ENCODE measurements around the gene ELAVL2. TPM values are rescaled to one million over a fixed set of nuclear protein-coding genes. Genes with fewer than 3 reads are reported as not detected.
"Not testable (repeated sequence)": the region's sequence is repeated elsewhere in the genome, so short reads cannot be mapped to it uniquely, and the experiment has no call there.

Gene ELAVL2
- total RNA-seq, 1 donor from 2014 or later: not detected

- DNase-seq (ENCODE audit: low spot score); H3K4me1 Mint-ChIP-seq (ENCODE audit: low read depth); H3K36me3 Mint-ChIP-seq (ENCODE audit: low read depth); H3K9me3 Mint-ChIP-seq; H3K27ac Mint-ChIP-seq; H3K27me3 Mint-ChIP-seq (ENCODE audit: insufficient read depth); intact Hi-C loops (cut with micrococcal nuclease); H3K4me3 Mint-ChIP-seq: not testable (repeated sequence)
Measured at GRCh38 chr9:23723048-23723447, 103.0 kb downstream of the ELAVL2 start.

DNA sequence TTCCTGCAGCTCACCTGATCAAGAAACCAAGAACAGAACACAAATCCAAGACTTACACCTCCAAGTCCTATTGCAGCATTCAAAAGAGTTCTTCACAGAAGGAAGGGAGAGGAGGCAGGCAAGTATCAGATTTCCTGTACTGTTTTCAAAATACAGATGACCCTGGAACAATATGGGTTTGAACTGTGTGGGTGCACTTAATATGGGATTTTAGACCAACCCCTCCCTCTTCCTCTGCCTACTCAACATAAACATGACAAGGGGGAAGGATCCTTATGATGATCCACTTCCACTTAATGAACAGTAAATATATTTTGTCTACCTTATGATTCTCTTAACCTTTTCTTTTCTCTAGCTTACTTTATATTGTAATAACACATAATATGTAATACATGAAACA lies 104.6 kb downstream of the ELAVL2 start:
- Mint-ChIP-seq H3K27ac (no peak overlapping the region), H3K36me3 (ENCODE audit: low read depth) (no peaks in the 10 kb centered on the region), H3K4me3 (no peak overlapping the region), H3K4me1 (ENCODE audit: low read depth) (no peaks in the 10 kb centered on the region), H3K27me3 (ENCODE audit: insufficient read depth) (no peaks in the 10 kb centered on the region), H3K9me3 (no peaks in the 10 kb centered on the region)
- intact Hi-C loops (cut with micrococcal nuclease): no loop called here
- no peak for DNase-seq (ENCODE audit: low spot score)

- H3K4me1 Mint-ChIP-seq (ENCODE audit: low read depth): no peaks in the 10 kb centered on the region
- no peak for DNase-seq (ENCODE audit: low spot score)
- no peaks in the 10 kb centered on the region for H3K36me3 Mint-ChIP-seq (ENCODE audit: low read depth)
- no peak overlapping the region for H3K27ac Mint-ChIP-seq
- no peaks in the 10 kb centered on the region for H3K9me3 Mint-ChIP-seq
- H3K27me3 Mint-ChIP-seq (ENCODE audit: insufficient read depth): no peaks in the 10 kb centered on the region
- no peak overlapping the region for H3K4me3 Mint-ChIP-seq
- intact Hi-C loops (cut with micrococcal nuclease): no loop called here
Measured at GRCh38 chr9:23717505-23717904, 108.5 kb downstream of the ELAVL2 start.

- Mint-ChIP-seq H3K27ac (no peak overlapping the region), H3K4me1 (ENCODE audit: low read depth) (no peaks in the 10 kb centered on the region), H3K36me3 (ENCODE audit: low read depth) (no peaks in the 10 kb centered on the region), H3K27me3 (ENCODE audit: insufficient read depth) (no peaks in the 10 kb centered on the region), H3K9me3 (peaks cover 3% of the 10 kb centered on the region), H3K4me3 (no peak overlapping the region)
- DNase-seq (ENCODE audit: low spot score): no peak
- intact Hi-C loops (cut with micrococcal nuclease): no loop called here
Measured at GRCh38 chr9:23707249-23707648, 118.8 kb downstream of the ELAVL2 start.

- Mint-ChIP-seq H3K36me3 (ENCODE audit: low read depth) (no peaks in the 10 kb centered on the region), H3K9me3 (no peaks in the 10 kb centered on the region), H3K4me1 (ENCODE audit: low read depth) (no peaks in the 10 kb centered on the region), H3K4me3 (no peak overlapping the region), H3K27ac (no peak overlapping the region), H3K27me3 (ENCODE audit: insufficient read depth) (no peaks in the 10 kb centered on the region)
- intact Hi-C loops (cut with micrococcal nuclease): no loop called here
- no peak for DNase-seq (ENCODE audit: low spot score)
Measured at GRCh38 chr9:23702311-23702922, 123.6 kb downstream of the ELAVL2 start.

DNA sequence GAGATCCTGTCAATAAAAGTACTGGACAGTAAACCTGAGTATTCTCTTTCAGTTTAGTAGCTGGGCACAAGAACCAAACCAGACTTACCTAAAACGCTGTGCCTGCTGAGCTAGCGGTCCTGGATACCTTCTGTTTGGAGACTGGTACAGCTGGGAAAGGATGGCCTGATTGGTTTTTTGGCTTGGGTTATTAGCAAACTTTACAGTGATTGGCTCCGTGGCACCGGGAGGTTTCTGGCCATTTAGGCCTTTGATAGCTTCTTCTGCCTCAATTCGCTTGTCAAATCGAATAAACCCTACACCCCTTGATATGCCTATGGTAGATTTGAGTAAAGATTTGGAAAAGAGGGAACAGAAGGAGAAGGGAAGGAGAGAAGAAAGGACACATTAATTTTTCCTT lies 124.7 kb downstream of the ELAVL2 start:
- Mint-ChIP-seq H3K27me3 (ENCODE audit: insufficient read depth) (no peaks in the 10 kb centered on the region), H3K4me1 (ENCODE audit: low read depth) (no peaks in the 10 kb centered on the region), H3K36me3 (ENCODE audit: low read depth) (no peaks in the 10 kb centered on the region), H3K27ac (no peak overlapping the region), H3K4me3 (no peak overlapping the region), H3K9me3 (no peaks in the 10 kb centered on the region)
- intact Hi-C loops (cut with micrococcal nuclease): no loop called here
- no peak for DNase-seq (ENCODE audit: low spot score)

DNA sequence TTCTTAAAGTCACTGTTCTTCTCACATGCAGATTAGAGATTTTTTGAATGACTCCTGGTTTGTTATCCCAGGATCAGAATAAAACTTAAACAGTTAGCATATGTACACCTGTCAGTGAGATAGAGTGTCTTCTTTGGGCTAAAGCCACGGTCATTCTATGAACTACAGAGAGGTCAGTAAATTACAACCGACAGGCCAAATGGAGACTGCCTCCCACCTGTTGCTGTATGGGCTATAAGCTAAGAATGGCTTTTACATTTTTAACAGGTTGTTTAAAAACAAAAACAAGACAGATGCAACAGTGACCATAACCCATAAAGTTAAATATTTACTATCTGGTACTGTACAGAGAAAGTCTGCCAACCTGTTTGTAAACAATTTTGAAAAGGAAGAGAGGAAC lies 125.7 kb downstream of the ELAVL2 start:
- H3K36me3 Mint-ChIP-seq (ENCODE audit: low read depth): no peaks in the 10 kb centered on the region
- no peak overlapping the region for H3K27ac Mint-ChIP-seq

DNA sequence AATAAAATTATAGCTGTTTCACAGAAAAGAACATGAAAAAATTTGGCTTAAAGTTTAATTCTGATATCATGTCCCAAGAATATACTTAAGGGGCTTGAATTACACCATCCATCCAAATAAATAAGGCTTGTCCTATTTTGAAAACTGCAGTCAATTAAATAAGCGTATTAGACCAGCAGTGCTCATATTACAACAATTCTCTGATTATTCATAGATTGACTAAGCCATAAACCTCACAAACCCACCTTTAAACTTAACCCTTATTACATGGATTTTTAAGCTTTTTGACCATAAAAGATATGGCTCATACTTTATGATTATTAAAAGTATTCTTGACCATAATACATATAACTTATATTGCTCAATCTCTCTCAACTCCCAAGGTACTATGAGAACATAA lies 127.9 kb downstream of the ELAVL2 start:
- intact Hi-C loops (cut with micrococcal nuclease): no loop called here
- H3K9me3 Mint-ChIP-seq: peaks cover 11% of the 10 kb centered on the region
- no peaks in the 10 kb centered on the region for H3K4me1 Mint-ChIP-seq (ENCODE audit: low read depth)
- no peak overlapping the region for H3K27ac Mint-ChIP-seq
- no peak overlapping the region for H3K4me3 Mint-ChIP-seq
- DNase-seq (ENCODE audit: low spot score): no peak
- H3K27me3 Mint-ChIP-seq (ENCODE audit: insufficient read depth): no peaks in the 10 kb centered on the region
- H3K36me3 Mint-ChIP-seq (ENCODE audit: low read depth): no peaks in the 10 kb centered on the region

More for the DNA sequence above, 125.7 kb downstream of the ELAVL2 start:
- DNase-seq (ENCODE audit: low spot score): no peak
- Mint-ChIP-seq H3K4me3 (no peak overlapping the region), H3K9me3 (peaks cover under 1% of the 10 kb centered on the region), H3K27me3 (ENCODE audit: insufficient read depth) (no peaks in the 10 kb centered on the region), H3K4me1 (ENCODE audit: low read depth) (no peaks in the 10 kb centered on the region)
- intact Hi-C loops (cut with micrococcal nuclease): no loop called here

GRCh38 chr9:23695572-23695971 lies 130.5 kb downstream of the ELAVL2 start:
- peaks cover 11% of the 10 kb centered on the region for H3K9me3 Mint-ChIP-seq
- no peaks in the 10 kb centered on the region for H3K36me3 Mint-ChIP-seq (ENCODE audit: low read depth)
- DNase-seq (ENCODE audit: low spot score): no peak
- no peak overlapping the region for H3K27ac Mint-ChIP-seq
- no peaks in the 10 kb centered on the region for H3K4me1 Mint-ChIP-seq (ENCODE audit: low read depth)
- intact Hi-C loops (cut with micrococcal nuclease): no loop called here
- H3K27me3 Mint-ChIP-seq (ENCODE audit: insufficient read depth): no peaks in the 10 kb centered on the region
- no peak overlapping the region for H3K4me3 Mint-ChIP-seq

DNA sequence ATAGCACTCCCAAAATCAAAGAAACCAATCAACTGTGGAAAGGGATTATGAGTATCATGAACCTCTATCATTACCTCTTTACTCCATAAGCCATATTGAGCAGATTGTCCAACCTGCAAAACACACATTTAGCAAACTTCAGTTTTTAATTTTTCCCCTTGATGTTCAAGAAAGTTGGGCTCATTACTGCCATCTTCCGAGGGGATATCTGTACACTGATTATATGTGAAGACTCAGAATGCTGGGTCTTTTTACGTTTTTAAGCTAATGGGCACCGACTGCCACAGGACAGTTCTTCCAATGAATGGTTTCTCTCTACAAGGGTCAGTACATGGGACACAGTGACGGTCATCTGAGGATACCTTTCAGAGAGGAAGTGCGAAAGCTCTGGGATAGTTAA lies 132.7 kb downstream of the ELAVL2 start:
- no peak overlapping the region for H3K27ac Mint-ChIP-seq
- H3K9me3 Mint-ChIP-seq: peaks cover 11% of the 10 kb centered on the region
- H3K36me3 Mint-ChIP-seq (ENCODE audit: low read depth): no peaks in the 10 kb centered on the region
- H3K4me1 Mint-ChIP-seq (ENCODE audit: low read depth): no peaks in the 10 kb centered on the region
- no peak overlapping the region for H3K4me3 Mint-ChIP-seq
- DNase-seq (ENCODE audit: low spot score): no peak
- intact Hi-C loops (cut with micrococcal nuclease): no loop called here
- no peaks in the 10 kb centered on the region for H3K27me3 Mint-ChIP-seq (ENCODE audit: insufficient read depth)

DNA sequence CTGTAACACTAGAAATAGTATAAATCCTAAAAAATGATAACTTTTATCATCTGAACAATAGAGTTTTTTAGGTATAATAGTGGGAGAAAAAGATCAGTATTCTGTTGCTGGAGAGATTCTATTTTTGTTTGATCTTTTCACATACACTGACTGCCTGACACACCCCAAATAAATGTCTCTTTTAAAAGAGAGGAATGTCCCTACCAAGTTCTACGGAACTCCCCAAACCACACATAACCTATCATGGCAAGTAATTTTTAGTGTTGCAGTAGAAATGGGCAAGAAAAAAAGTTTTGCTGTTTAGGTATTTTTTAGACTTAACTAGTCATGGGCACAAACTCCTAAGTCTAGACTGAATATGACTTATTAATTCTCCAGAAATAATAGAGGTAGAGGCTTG lies 139.1 kb downstream of the ELAVL2 start:
- Mint-ChIP-seq H3K36me3 (ENCODE audit: low read depth) (no peaks in the 10 kb centered on the region), H3K27ac (no peak overlapping the region), H3K4me3 (no peak overlapping the region), H3K9me3 (peaks cover 5% of the 10 kb centered on the region), H3K4me1 (ENCODE audit: low read depth) (no peaks in the 10 kb centered on the region), H3K27me3 (ENCODE audit: insufficient read depth) (no peaks in the 10 kb centered on the region)
- DNase-seq (ENCODE audit: low spot score): no peak
- intact Hi-C loops (cut with micrococcal nuclease): no loop called here

- Mint-ChIP-seq H3K36me3 (ENCODE audit: low read depth) (no peaks in the 10 kb centered on the region), H3K4me3 (no peak overlapping the region), H3K9me3 (peaks cover 5% of the 10 kb centered on the region), H3K27ac (no peak overlapping the region), H3K27me3 (ENCODE audit: insufficient read depth) (no peaks in the 10 kb centered on the region), H3K4me1 (ENCODE audit: low read depth) (no peaks in the 10 kb centered on the region)
- DNase-seq (ENCODE audit: low spot score): no peak
- intact Hi-C loops (cut with micrococcal nuclease): no loop called here
Measured at GRCh38 chr9:23686257-23686656, 139.8 kb downstream of the ELAVL2 start.

DNA sequence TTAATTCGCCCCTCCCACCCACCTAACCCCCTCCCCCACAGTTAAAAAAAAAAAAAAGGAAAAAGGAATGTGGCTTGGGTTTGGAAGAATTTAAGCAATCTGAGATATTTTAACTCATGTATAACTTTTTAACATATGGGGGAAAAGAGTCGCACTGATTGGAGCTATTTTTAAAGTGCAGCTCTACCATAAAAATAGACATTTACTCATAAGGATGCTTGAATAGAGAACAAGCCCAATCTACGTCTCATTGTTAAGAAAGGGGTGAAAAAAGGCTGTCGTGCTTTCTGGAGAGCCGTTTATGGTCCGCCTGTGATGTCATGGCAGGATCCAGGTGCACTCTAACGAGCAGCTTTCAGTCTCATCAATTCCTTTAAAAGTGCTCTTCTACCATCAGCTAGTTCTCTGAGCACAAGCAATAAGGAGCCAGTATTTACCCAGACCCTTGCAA lies 142.4 kb downstream of the ELAVL2 start:
- Mint-ChIP-seq H3K27ac (no peak overlapping the region), H3K4me3 (no peak overlapping the region), H3K27me3 (ENCODE audit: insufficient read depth) (no peaks in the 10 kb centered on the region), H3K36me3 (ENCODE audit: low read depth) (no peaks in the 10 kb centered on the region), H3K4me1 (ENCODE audit: low read depth) (no peaks in the 10 kb centered on the region), H3K9me3 (peaks cover 5% of the 10 kb centered on the region)
- no peak for DNase-seq (ENCODE audit: low spot score)
- intact Hi-C loops (cut with micrococcal nuclease): no loop called here

GRCh38 chr9:23682891-23683431 lies 143.1 kb downstream of the ELAVL2 start:
- no peak overlapping the region for H3K4me3 Mint-ChIP-seq
- no peaks in the 10 kb centered on the region for H3K4me1 Mint-ChIP-seq (ENCODE audit: low read depth)
- no peak overlapping the region for H3K27ac Mint-ChIP-seq
- no peak for DNase-seq (ENCODE audit: low spot score)
- H3K27me3 Mint-ChIP-seq (ENCODE audit: insufficient read depth): no peaks in the 10 kb centered on the region
- peaks cover 5% of the 10 kb centered on the region for H3K9me3 Mint-ChIP-seq
- intact Hi-C loops (cut with micrococcal nuclease): no loop called here
- H3K36me3 Mint-ChIP-seq (ENCODE audit: low read depth): no peaks in the 10 kb centered on the region

All from activated T-helper 1 cell treated with anti-CD3 and anti-CD28 coated beads, Interleukin-12 subunit alpha, Interleukin-12 subunit beta, Interleukin-2, Interleukin-4 antibody, amounts not matched to agents 30 ng/mL and 10 ng/mL and 1 ng/mL, durations not matched to agents 14 hours and 24 hours and 36 hours (primary cell).